A673 (cell line): ENCODE results near the gene PMEL. TPM values are rescaled to one million over a fixed set of nuclear protein-coding genes. Genes with fewer than 3 reads are reported as not detected.

Experiments used
- BruUV-seq: library from RNA; stranded (reverse); fragments of 400-500 nt; replicated peaks from 2 replicates; lab custom pipeline; 2021; lab: Mats Ljungman, UMichigan
- CTCF ChIA-PET: fragments of 300-600 bp; sonication (Branson Sonifier 250); formaldehyde crosslinking; loops from one replicate; lab custom pipeline; 2022; ENCODE audit warnings: antibody characterized with exemption; lab: Charles Lee
- POLR2A ChIA-PET: fragments of 300-600 bp; sonication (Branson Sonifier 250); formaldehyde crosslinking; loops from one replicate; lab custom pipeline; 2022; ENCODE audit warnings: antibody characterized with exemption; ENCODE audit not compliant: low non-redundant PET; lab: Charles Lee
- DNase-seq: peaks from one replicate; pipeline ENCODE4 v3.0.0-alpha.2; 2015; ENCODE audit warnings: low spot score
- H3K27ac ChIP-seq: fragments of 200-600 bp; sonication (generic); 2 replicates; pipeline ENCODE4 v1.5.1; 2016; ENCODE audit warnings: mixed run types, low read depth, mild to moderate bottlenecking, mixed read lengths, antibody characterized with exemption, low read length; ENCODE audit not compliant: poor library complexity, severe bottlenecking
- H3K27me3 ChIP-seq: fragments of 200-600 bp; sonication (generic); replicated peaks from 2 replicates; pipeline ENCODE4 v1.6.1; 2017; ENCODE audit warnings: mixed run types, low read depth, mild to moderate bottlenecking, mixed read lengths, antibody characterized with exemption, low read length; ENCODE audit not compliant: insufficient read depth, poor library complexity
- H3K36me3 ChIP-seq: fragments of 200-600 bp; sonication (generic); 2 replicates; pipeline ENCODE4 v1.6.1; 2016; ENCODE audit warnings: mixed run types, mild to moderate bottlenecking, mixed read lengths, antibody characterized with exemption, low read length; ENCODE audit not compliant: insufficient read depth, poor library complexity, severe bottlenecking
- H3K4me1 ChIP-seq: fragments of 200-600 bp; sonication (generic); 2 replicates; pipeline ENCODE4 v1.6.1; 2017; ENCODE audit warnings: mixed run types, mild to moderate bottlenecking, mixed read lengths, antibody characterized with exemption, low read length; ENCODE audit not compliant: insufficient read depth, poor library complexity, severe bottlenecking
- H3K4me3 ChIP-seq: fragments of 200-600 bp; sonication (generic); 2 replicates; pipeline ENCODE4 v1.5.1; 2016; ENCODE audit warnings: low read depth, mixed run types, mild to moderate bottlenecking, mixed read lengths, low read length; ENCODE audit not compliant: poor library complexity, severe bottlenecking
- H3K9me3 ChIP-seq: fragments of 200-600 bp; sonication (generic); 2 replicates; pipeline ENCODE4 v1.6.1; 2016; ENCODE audit warnings: mixed run types, low read depth, mild to moderate bottlenecking, mixed read lengths, antibody characterized with exemption, low read length; ENCODE audit not compliant: poor library complexity, severe bottlenecking
- EZH2 ChIP-seq: fragments of 200-600 bp; sonication (generic); IDR thresholded peaks from 2 replicates; pipeline ENCODE4 v1.6.1; 2017; ENCODE audit warnings: borderline replicate concordance, low read depth, mild to moderate bottlenecking, mixed read lengths, antibody characterized with exemption, low read length; ENCODE audit not compliant: poor library complexity, severe bottlenecking
- intact Hi-C: fragments of 100-400 bp; cut with micrococcal nuclease; formaldehyde crosslinking; loops from one replicate; pipeline ENCODE4 v1.10.0; 2022; ENCODE audit not compliant: unreplicated experiment
- total RNA-seq: library from RNA; stranded (reverse); gene quantifications from 2 replicates; pipeline ENCODE4 v1.2.3, GENCODE V29; 2021
- TF ChIP-seq, protein P1 (sequence below): fragments of 300-800, 200-600 bp; sonication (generic); conservative IDR thresholded peaks from 2 replicates; pipeline ENCODE4 v1.5.1; 2017; ENCODE audit warnings: low read depth, mild to moderate bottlenecking, antibody characterized with exemption, low read length, moderate library complexity, mixed read lengths

PMEL gene
- total RNA-seq, 1 experiment from 2014 or later = 1.2 TPM

DNA sequence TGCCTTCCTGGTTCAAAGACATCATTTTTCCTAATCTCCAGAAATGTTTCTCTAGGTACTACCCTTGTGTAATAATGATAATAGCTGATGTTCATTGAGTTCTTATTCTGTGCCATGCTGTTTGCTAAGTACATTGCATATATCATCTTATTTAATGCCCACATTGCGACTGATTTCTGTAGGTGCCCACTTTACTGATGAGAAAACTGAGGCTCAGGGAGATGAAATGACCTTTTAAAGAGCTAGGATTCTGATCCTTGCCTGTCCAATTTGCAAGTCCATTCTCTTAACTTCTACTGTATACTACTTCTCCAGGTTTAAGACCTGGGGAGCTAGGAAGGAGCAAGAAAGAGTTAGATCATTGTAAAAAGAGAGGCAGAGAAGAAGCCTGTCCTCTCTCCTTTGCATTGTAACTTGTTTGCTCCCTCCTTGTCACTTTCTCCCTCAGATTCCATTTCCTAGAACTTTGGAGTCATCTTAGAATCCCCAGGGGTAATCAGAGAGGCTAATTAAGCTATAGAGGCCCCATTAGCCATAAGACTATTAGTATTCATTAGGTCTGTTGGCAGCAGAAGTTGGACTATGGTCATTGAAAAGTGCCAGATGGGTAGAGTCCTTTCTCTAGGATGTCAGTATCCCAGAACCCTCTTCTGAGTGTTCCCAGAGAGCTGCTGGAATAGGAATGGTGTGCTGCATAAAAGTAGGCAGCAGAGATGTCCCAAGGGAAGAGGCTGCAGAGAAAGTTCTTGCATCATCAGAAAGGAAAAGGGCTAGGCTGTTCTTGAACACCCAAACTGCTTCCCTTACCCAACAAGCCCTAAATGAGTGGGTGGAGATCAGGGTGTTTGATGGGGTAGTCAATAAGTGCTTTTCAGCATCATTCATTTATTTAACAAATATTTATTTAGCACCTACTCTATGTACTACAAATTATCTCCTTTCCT, 31.8 kb downstream of the PMEL start:
- Histone ChIP-seq H3K9me3 (no peaks in the 10 kb centered on the region), H3K4me1 (peaks cover 32% of the 10 kb centered on the region), H3K36me3 (no peaks in the 10 kb centered on the region), H3K27ac (no peak overlapping the region), H3K4me3 (no peak overlapping the region), H3K27me3 (no peaks in the 10 kb centered on the region)
- intact Hi-C loops = no loop called here
- ChIA-PET POLR2A (no interaction called here), CTCF (no interaction called here)
- no TSS peak for BruUV-seq
- TF ChIP-seq EZH2 = no peak
- TF ChIP-seq, protein P1, sequence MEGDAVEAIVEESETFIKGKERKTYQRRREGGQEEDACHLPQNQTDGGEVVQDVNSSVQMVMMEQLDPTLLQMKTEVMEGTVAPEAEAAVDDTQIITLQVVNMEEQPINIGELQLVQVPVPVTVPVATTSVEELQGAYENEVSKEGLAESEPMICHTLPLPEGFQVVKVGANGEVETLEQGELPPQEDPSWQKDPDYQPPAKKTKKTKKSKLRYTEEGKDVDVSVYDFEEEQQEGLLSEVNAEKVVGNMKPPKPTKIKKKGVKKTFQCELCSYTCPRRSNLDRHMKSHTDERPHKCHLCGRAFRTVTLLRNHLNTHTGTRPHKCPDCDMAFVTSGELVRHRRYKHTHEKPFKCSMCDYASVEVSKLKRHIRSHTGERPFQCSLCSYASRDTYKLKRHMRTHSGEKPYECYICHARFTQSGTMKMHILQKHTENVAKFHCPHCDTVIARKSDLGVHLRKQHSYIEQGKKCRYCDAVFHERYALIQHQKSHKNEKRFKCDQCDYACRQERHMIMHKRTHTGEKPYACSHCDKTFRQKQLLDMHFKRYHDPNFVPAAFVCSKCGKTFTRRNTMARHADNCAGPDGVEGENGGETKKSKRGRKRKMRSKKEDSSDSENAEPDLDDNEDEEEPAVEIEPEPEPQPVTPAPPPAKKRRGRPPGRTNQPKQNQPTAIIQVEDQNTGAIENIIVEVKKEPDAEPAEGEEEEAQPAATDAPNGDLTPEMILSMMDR = no peak
- DNase-seq = peak; percentile 50

DNA sequence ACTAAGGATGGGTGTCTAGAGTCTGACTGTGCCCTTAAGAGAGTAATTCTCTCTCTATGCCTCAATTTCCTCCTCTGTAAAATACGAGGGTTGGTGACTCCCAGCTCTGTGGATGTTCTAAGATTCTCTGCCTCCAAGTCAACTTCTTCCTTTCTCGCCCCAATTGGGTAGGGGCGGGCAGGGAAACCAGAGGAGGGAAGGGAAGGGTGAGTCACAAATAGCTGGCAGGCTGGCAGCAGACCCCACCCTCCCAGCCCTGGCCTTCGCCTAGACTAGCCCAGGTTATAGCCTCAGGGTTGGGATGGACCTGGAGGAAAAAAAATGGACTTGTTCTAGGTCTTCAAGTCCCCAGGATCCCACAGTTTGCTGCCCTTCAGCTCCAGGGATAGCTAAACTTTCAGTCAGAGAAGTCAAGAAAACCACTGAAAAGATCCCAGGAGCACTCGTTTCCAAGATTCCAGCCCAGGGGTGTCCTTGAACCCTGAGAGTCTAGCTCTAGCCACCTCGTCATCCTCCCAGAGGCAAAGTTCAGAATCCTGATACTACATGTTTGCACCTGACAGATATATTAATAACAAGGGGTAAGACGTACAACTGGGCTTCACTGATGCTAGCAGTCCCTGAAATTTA, 32.6 kb downstream of the PMEL start:
- no peaks in the 10 kb centered on the region for H3K27me3 ChIP-seq
- no peak for DNase-seq
- H3K27ac ChIP-seq = no peak overlapping the region
- no peaks in the 10 kb centered on the region for H3K36me3 ChIP-seq
- no TSS peak for BruUV-seq
- no peaks in the 10 kb centered on the region for H3K9me3 ChIP-seq
- H3K4me1 ChIP-seq = peaks cover 38% of the 10 kb centered on the region
- ChIA-PET CTCF (interaction anchor here (0.5 to 0.6 kb wide), 3 partner anchors 16 to 1515 kb away, joined by 3 to 5 read pairs (median 3); no protein-coding TSS in a partner anchor), POLR2A (no interaction called here)
- no peak overlapping the region for H3K4me3 ChIP-seq
- intact Hi-C loops = no loop called here
- no peak for TF ChIP-seq EZH2
- TF ChIP-seq, protein P1 = no peak

DNA sequence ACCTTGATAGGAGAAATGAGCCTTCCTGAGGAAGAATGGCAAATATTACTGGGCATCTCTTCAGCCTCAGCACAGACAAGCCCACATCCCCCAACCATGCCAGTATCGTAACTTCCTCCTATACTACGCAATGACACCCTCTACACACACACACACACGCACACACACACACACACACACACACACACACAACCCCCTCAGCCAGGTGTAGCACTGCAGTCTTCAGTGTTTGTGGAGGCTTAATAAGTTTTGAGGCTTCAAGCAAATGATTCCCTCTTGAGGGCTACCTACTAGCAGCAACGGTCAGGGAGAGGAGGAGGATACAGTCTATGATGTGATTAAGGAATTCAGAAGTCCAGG, 33.3 kb downstream of the PMEL start:
- Histone ChIP-seq H3K36me3 (no peaks in the 10 kb centered on the region), H3K27me3 (no peaks in the 10 kb centered on the region), H3K4me3 (peak overlapping the region; percentile 53), H3K9me3 (no peaks in the 10 kb centered on the region), H3K27ac (no peak overlapping the region), H3K4me1 (peaks cover 40% of the 10 kb centered on the region)
- no peak for DNase-seq
- no peak for TF ChIP-seq EZH2
- TF ChIP-seq, protein P1 = no peak
- intact Hi-C loops = no loop called here
- POLR2A ChIA-PET = no interaction called here
- BruUV-seq = no TSS peak
- CTCF ChIA-PET = interaction anchor here (0.5 to 0.6 kb wide), 2 partner anchors 15 to 146 kb away, joined by 3 to 5 read pairs; no protein-coding TSS in a partner anchor
